ENCODE measurements around the gene DPPA5.

DPPA5 gene

GRCh38 chr6:73362869-73363536 is 8.9 kb upstream of the DPPA5 start:
- TF ChIP-seq ZFP3 (CRISPR knock-in tag; IDR thresholded peaks at IDR 0.05) (no peak), ARNTL (CRISPR knock-in tag; IDR thresholded peaks at IDR 0.05; ENCODE audit: borderline replicate concordance, low read depth) (no peak), TSHZ2 (CRISPR knock-in tag; IDR thresholded peaks at IDR 0.05) (no peak), CSRNP3 (CRISPR knock-in tag; IDR thresholded peaks at IDR 0.05) (no peak), PPARA (CRISPR knock-in tag; IDR thresholded peaks at IDR 0.05; ENCODE audit: borderline replicate concordance) (no peak)
- ATAC-seq = no peak

GRCh38 chr6:73362358-73362757 is 8.3 kb upstream of the DPPA5 start, which contains the start of gene KHDC3L:
TSS of gene KHDC3L (plus strand) at chr6:73362658. CDS start at chr6:73362730, 72 bp downstream.
- ATAC-seq = no peak
- TF ChIP-seq CSRNP3 (CRISPR knock-in tag; IDR thresholded peaks at IDR 0.05) (no peak), ZNF70 (CRISPR knock-in tag; IDR thresholded peaks at IDR 0.05) (no peak), ZC3H10 (CRISPR knock-in tag; IDR thresholded peaks at IDR 0.05) (no peak), ZNF565 (CRISPR knock-in tag; conservative IDR thresholded peaks at IDR 0.05; ENCODE audit: low read depth) (no peak), CSDC2 (CRISPR knock-in tag; IDR thresholded peaks at IDR 0.05) (no peak), ZFP3 (CRISPR knock-in tag; IDR thresholded peaks at IDR 0.05) (no peak), RARB (CRISPR knock-in tag; IDR thresholded peaks at IDR 0.05) (no peak), ZFP30 (CRISPR knock-in tag; IDR thresholded peaks at IDR 0.05) (no peak), CREB5 (CRISPR knock-in tag; IDR thresholded peaks at IDR 0.05; ENCODE audit: low read depth) (no peak)

GRCh38 chr6:73349311-73349710 is 4.8 kb downstream of the DPPA5 start:
- TF ChIP-seq CSRNP3 (CRISPR knock-in tag; IDR thresholded peaks at IDR 0.05) (no peak), ZFP30 (CRISPR knock-in tag; IDR thresholded peaks at IDR 0.05) (no peak), POU6F1 (CRISPR knock-in tag; IDR thresholded peaks at IDR 0.05; ENCODE audit: borderline replicate concordance, low read depth) (no peak), ZNF565 (CRISPR knock-in tag; conservative IDR thresholded peaks at IDR 0.05; ENCODE audit: low read depth) (no peak), PPARA (CRISPR knock-in tag; IDR thresholded peaks at IDR 0.05; ENCODE audit: borderline replicate concordance) (no peak), SNAI2 (CRISPR knock-in tag; IDR thresholded peaks at IDR 0.05) (no peak), CREB5 (CRISPR knock-in tag; IDR thresholded peaks at IDR 0.05; ENCODE audit: low read depth) (no peak), CSDC2 (CRISPR knock-in tag; IDR thresholded peaks at IDR 0.05) (no peak), ARNTL (CRISPR knock-in tag; IDR thresholded peaks at IDR 0.05; ENCODE audit: borderline replicate concordance, low read depth) (no peak), RARB (CRISPR knock-in tag; IDR thresholded peaks at IDR 0.05) (no peak), TCF4 (CRISPR knock-in tag; IDR thresholded peaks at IDR 0.05; ENCODE audit: borderline replicate concordance) (no peak), ZC3H10 (CRISPR knock-in tag; IDR thresholded peaks at IDR 0.05) (no peak), ISL1 (CRISPR knock-in tag; IDR thresholded peaks at IDR 0.05) (no peak)
- ATAC-seq = no peak
